A673 (cell line): ENCODE data around the gene MPIG6B. TPM values are rescaled to one million over a fixed set of nuclear protein-coding genes. Genes with fewer than 3 reads are reported as not detected.

Experiments
- BruUV-seq: library from RNA; stranded (reverse); fragments of 400-500 nt; replicated peaks from 2 replicates; lab custom pipeline; 2021; lab: Mats Ljungman, UMichigan
- CTCF ChIA-PET: fragments of 300-600 bp; sonication (Branson Sonifier 250); formaldehyde crosslinking; loops from one replicate; lab custom pipeline; 2022; ENCODE audit warnings: antibody characterized with exemption; lab: Charles Lee
- POLR2A ChIA-PET: fragments of 300-600 bp; sonication (Branson Sonifier 250); formaldehyde crosslinking; loops from one replicate; lab custom pipeline; 2022; ENCODE audit warnings: antibody characterized with exemption; ENCODE audit not compliant: low non-redundant PET; lab: Charles Lee
- DNase-seq: peaks from one replicate; pipeline ENCODE4 v3.0.0-alpha.2; 2015; ENCODE audit warnings: low spot score
- H3K27ac ChIP-seq: fragments of 200-600 bp; sonication (generic); 2 replicates; pipeline ENCODE4 v1.5.1; 2016; ENCODE audit warnings: mixed run types, low read depth, mild to moderate bottlenecking, mixed read lengths, antibody characterized with exemption, low read length; ENCODE audit not compliant: poor library complexity, severe bottlenecking
- H3K27me3 ChIP-seq: fragments of 200-600 bp; sonication (generic); replicated peaks from 2 replicates; pipeline ENCODE4 v1.6.1; 2017; ENCODE audit warnings: mixed run types, low read depth, mild to moderate bottlenecking, mixed read lengths, antibody characterized with exemption, low read length; ENCODE audit not compliant: insufficient read depth, poor library complexity
- H3K36me3 ChIP-seq: fragments of 200-600 bp; sonication (generic); 2 replicates; pipeline ENCODE4 v1.6.1; 2016; ENCODE audit warnings: mixed run types, mild to moderate bottlenecking, mixed read lengths, antibody characterized with exemption, low read length; ENCODE audit not compliant: insufficient read depth, poor library complexity, severe bottlenecking
- H3K4me1 ChIP-seq: fragments of 200-600 bp; sonication (generic); 2 replicates; pipeline ENCODE4 v1.6.1; 2017; ENCODE audit warnings: mixed run types, mild to moderate bottlenecking, mixed read lengths, antibody characterized with exemption, low read length; ENCODE audit not compliant: insufficient read depth, poor library complexity, severe bottlenecking
- H3K4me3 ChIP-seq: fragments of 200-600 bp; sonication (generic); 2 replicates; pipeline ENCODE4 v1.5.1; 2016; ENCODE audit warnings: low read depth, mixed run types, mild to moderate bottlenecking, mixed read lengths, low read length; ENCODE audit not compliant: poor library complexity, severe bottlenecking
- H3K9me3 ChIP-seq: fragments of 200-600 bp; sonication (generic); 2 replicates; pipeline ENCODE4 v1.6.1; 2016; ENCODE audit warnings: mixed run types, low read depth, mild to moderate bottlenecking, mixed read lengths, antibody characterized with exemption, low read length; ENCODE audit not compliant: poor library complexity, severe bottlenecking
- CTCF ChIP-seq: fragments of 300-800, 200-600 bp; sonication (generic); conservative IDR thresholded peaks from 2 replicates; pipeline ENCODE4 v1.5.1; 2017; ENCODE audit warnings: low read depth, mild to moderate bottlenecking, antibody characterized with exemption, low read length, moderate library complexity, mixed read lengths
- EZH2 ChIP-seq: fragments of 200-600 bp; sonication (generic); IDR thresholded peaks from 2 replicates; pipeline ENCODE4 v1.6.1; 2017; ENCODE audit warnings: borderline replicate concordance, low read depth, mild to moderate bottlenecking, mixed read lengths, antibody characterized with exemption, low read length; ENCODE audit not compliant: poor library complexity, severe bottlenecking
- intact Hi-C: fragments of 100-400 bp; cut with micrococcal nuclease; formaldehyde crosslinking; loops from one replicate; pipeline ENCODE4 v1.10.0; 2022; ENCODE audit not compliant: unreplicated experiment
- total RNA-seq: library from RNA; stranded (reverse); gene quantifications from 2 replicates; pipeline ENCODE4 v1.2.3, GENCODE V29; 2021

Gene MPIG6B
- total RNA-seq, 1 experiment from 2014 or later = not detected

GRCh38 chr6:31687860-31688693 lies 35.1 kb upstream of the MPIG6B start:
- Histone ChIP-seq H3K9me3 (no peaks in the 10 kb centered on the region), H3K27ac (no peak overlapping the region), H3K4me1 (no peaks in the 10 kb centered on the region), H3K36me3 (peaks cover 23% of the 10 kb centered on the region), H3K27me3 (no peaks in the 10 kb centered on the region), H3K4me3 (no peak overlapping the region)
- intact Hi-C loops = loop anchor here (10.0 kb wide), 1 partner anchor 267 kb away; the partner anchor contains the start of genes NELFE and SKIC2
- BruUV-seq = no TSS peak
- ChIA-PET CTCF (interaction anchor here (0.5 kb wide), 1 partner anchor 77 kb away, joined by 4 read pairs; no protein-coding TSS in a partner anchor), POLR2A (no interaction called here)
- TF ChIP-seq EZH2 (no peak), CTCF (no peak)
- DNase-seq = no peak

GRCh38 chr6:31689249-31690110 lies 33.7 kb upstream of the MPIG6B start:
- peaks cover 23% of the 10 kb centered on the region for H3K36me3 ChIP-seq
- no peak overlapping the region for H3K4me3 ChIP-seq
- H3K9me3 ChIP-seq = no peaks in the 10 kb centered on the region
- H3K27me3 ChIP-seq = no peaks in the 10 kb centered on the region
- no TSS peak for BruUV-seq
- intact Hi-C loops = loop anchor here (10.0 kb wide), 1 partner anchor 265 kb away; the partner anchor contains the start of genes NELFE and SKIC2
- TF ChIP-seq CTCF (peak; percentile 58), EZH2 (no peak)
- no peak for DNase-seq
- CTCF ChIA-PET = no interaction called here
- POLR2A ChIA-PET = no interaction called here
- H3K4me1 ChIP-seq = no peaks in the 10 kb centered on the region
- no peak overlapping the region for H3K27ac ChIP-seq

- CTCF ChIA-PET = interaction anchor here (0.6 kb wide), 1 partner anchor 39 kb away, joined by 3 read pairs; no protein-coding TSS in a partner anchor
- H3K27ac ChIP-seq = no peak overlapping the region
- H3K9me3 ChIP-seq = no peaks in the 10 kb centered on the region
- no peaks in the 10 kb centered on the region for H3K27me3 ChIP-seq
- BruUV-seq = no TSS peak
- intact Hi-C loops = no loop called here
- DNase-seq = no peak
- H3K4me1 ChIP-seq = no peaks in the 10 kb centered on the region
- POLR2A ChIA-PET = no interaction called here
- TF ChIP-seq CTCF (no peak), EZH2 (no peak)
- peaks cover 30% of the 10 kb centered on the region for H3K36me3 ChIP-seq
- H3K4me3 ChIP-seq = no peak overlapping the region
Measured at GRCh38 chr6:31690231-31691077, 32.7 kb upstream of the MPIG6B start.
